ACC112 (cell line): ENCODE results near the gene PAX3.

Source experiments
- H2AFZ ChIP-seq: fragments of 200-600 bp; sonication (generic); one replicate; pipeline ENCODE4 v1.6.0; 2017; ENCODE audit warnings: antibody characterized with exemption, low read length; ENCODE audit not compliant: unreplicated experiment
- H3K27ac ChIP-seq: fragments of 200-600 bp; sonication (generic); 2 replicates; pipeline ENCODE4 v1.5.1; 2014; ENCODE audit warnings: low read depth, mild to moderate bottlenecking, antibody characterized with exemption, low read length, moderate library complexity
- H3K27me3 ChIP-seq: fragments of 200-600 bp; sonication (generic); 2 replicates; pipeline ENCODE4 v1.6.1; 2014; ENCODE audit warnings: mild to moderate bottlenecking, antibody characterized with exemption, low read length, moderate library complexity, mixed read lengths; ENCODE audit not compliant: insufficient read depth
- H3K36me3 ChIP-seq: fragments of 200-600 bp; sonication (generic); 2 replicates; pipeline ENCODE4 v1.6.1; 2016; ENCODE audit warnings: mild to moderate bottlenecking, antibody characterized with exemption, low read length, moderate library complexity, mixed read lengths; ENCODE audit not compliant: insufficient read depth
- H3K4me1 ChIP-seq: fragments of 200-600 bp; sonication (generic); one replicate; pipeline ENCODE4 v1.6.1; 2016; ENCODE audit warnings: low read length, mixed read lengths; ENCODE audit not compliant: insufficient read depth, unreplicated experiment, control insufficient read depth
- H3K4me3 ChIP-seq: fragments of 200-600 bp; sonication (generic); 2 replicates; pipeline ENCODE4 v1.5.1; 2014; ENCODE audit warnings: mild to moderate bottlenecking, low read depth, low read length
- H3K79me2 ChIP-seq: fragments of 200-600 bp; sonication (generic); one replicate; pipeline ENCODE4 v1.6.0; 2016; ENCODE audit warnings: low read length; ENCODE audit not compliant: control insufficient read depth, unreplicated experiment, insufficient read depth

The PAX3 gene

DNA sequence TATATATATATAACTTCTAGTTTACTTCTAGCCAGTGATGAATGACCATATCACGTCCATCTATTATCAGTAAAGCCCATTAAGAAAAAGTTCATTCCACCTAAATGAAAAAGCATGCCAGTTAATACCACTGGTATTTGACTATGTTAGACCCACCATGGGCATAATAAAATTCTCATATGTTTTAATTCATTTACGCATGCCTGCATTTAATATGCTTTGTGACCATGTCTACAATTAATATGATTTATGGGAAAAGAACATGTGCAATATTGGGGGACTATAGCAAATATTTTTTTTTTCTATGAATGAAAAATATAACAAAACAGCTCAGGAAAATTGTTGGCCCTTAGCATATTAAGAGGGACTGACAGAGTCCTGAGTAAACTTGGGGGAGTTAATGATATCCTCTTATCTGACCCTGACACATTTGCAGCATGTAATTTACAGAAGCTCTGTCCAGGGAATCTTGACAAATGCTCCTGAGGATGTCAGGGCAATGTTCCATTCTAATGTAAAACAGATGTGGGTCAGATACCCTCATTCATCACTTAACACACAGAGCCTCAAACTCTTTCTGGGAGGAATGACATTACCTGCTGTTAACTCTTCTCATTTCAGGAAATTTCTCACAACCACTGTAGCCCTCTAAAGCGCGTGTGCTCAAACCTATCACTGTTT lies 90.6 kb downstream of the PAX3 start:
- Histone ChIP-seq H2AFZ (no peak overlapping the region), H3K27ac (no peak overlapping the region), H3K27me3 (peaks cover 8% of the 10 kb centered on the region; the same call in 1 of the 2 replicates), H3K4me3 (no peak overlapping the region), H3K36me3 (no peaks in the 10 kb centered on the region), H3K4me1 (no peaks in the 10 kb centered on the region), H3K79me2 (no peaks in the 10 kb centered on the region)

- Histone ChIP-seq H2AFZ (no peak overlapping the region), H3K27ac (no peak overlapping the region), H3K4me3 (no peak overlapping the region), H3K4me1 (no peaks in the 10 kb centered on the region), H3K27me3 (peaks cover 8% of the 10 kb centered on the region; the same call in 1 of the 2 replicates), H3K79me2 (no peaks in the 10 kb centered on the region), H3K36me3 (no peaks in the 10 kb centered on the region)
Measured at GRCh38 chr2:222205136-222205535, 93.7 kb downstream of the PAX3 start.

GRCh38 chr2:222203041-222203440 lies 95.8 kb downstream of the PAX3 start:
- Histone ChIP-seq H2AFZ (no peak overlapping the region), H3K36me3 (no peaks in the 10 kb centered on the region), H3K79me2 (no peaks in the 10 kb centered on the region), H3K4me3 (no peak overlapping the region), H3K27ac (no peak overlapping the region), H3K27me3 (peaks cover 8% of the 10 kb centered on the region; the same call in 1 of the 2 replicates), H3K4me1 (no peaks in the 10 kb centered on the region)

GRCh38 chr2:222196159-222196558 lies 102.6 kb downstream of the PAX3 start:
- Histone ChIP-seq H3K27ac (no peak overlapping the region), H2AFZ (no peak overlapping the region), H3K36me3 (no peaks in the 10 kb centered on the region), H3K4me1 (no peaks in the 10 kb centered on the region), H3K79me2 (no peaks in the 10 kb centered on the region), H3K27me3 (no peaks in the 10 kb centered on the region), H3K4me3 (no peak overlapping the region)

DNA sequence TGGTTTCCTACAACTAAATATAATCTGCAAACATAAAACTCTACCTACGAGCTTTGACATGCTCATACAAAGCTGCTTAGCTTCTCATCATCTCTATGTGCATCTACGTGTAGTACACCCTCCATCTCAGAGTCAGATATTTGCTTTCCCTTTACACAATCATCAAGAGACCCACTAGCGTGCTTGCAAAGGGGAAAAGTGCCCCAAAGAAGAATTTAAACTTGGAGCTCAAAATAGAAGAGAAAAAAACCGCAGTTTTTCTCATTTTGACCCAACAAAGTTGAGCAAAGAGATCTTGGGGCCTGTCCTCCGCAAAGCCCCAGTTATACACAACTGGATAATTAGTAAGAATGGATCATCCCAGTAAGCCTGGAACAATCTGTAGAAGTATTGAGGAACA lies 104.1 kb downstream of the PAX3 start:
- H3K4me3 ChIP-seq: no peak overlapping the region
- H3K79me2 ChIP-seq: no peaks in the 10 kb centered on the region
- no peaks in the 10 kb centered on the region for H3K4me1 ChIP-seq
- H2AFZ ChIP-seq: no peak overlapping the region
- H3K27ac ChIP-seq: no peak overlapping the region
- H3K36me3 ChIP-seq: no peaks in the 10 kb centered on the region
- no peaks in the 10 kb centered on the region for H3K27me3 ChIP-seq

GRCh38 chr2:222193328-222193983 lies 105.3 kb downstream of the PAX3 start:
- no peak overlapping the region for H3K4me3 ChIP-seq
- H3K4me1 ChIP-seq: no peaks in the 10 kb centered on the region
- H3K79me2 ChIP-seq: no peaks in the 10 kb centered on the region
- no peak overlapping the region for H2AFZ ChIP-seq
- no peak overlapping the region for H3K27ac ChIP-seq
- no peaks in the 10 kb centered on the region for H3K27me3 ChIP-seq
- H3K36me3 ChIP-seq: no peaks in the 10 kb centered on the region

DNA sequence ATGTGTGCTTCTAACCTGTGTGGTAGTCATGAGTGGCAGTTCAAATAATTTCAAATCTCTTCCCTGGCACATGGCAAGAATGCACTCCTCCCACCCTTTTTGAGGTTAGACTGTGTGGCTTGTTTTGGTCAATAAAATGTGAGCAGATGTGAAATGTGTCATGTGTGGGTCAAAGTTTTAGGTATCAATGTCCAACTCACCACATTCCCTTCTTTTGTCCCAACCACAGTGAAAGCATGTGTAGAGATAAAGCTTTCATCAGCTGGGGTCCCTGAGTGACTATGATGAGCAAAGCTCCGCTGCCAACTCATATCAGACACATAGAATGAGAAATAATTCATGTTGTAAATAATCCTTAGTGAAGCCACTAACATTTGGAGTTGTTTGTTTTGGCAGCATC lies 118.2 kb downstream of the PAX3 start:
- no peak overlapping the region for H3K27ac ChIP-seq
- no peak overlapping the region for H2AFZ ChIP-seq
- no peaks in the 10 kb centered on the region for H3K79me2 ChIP-seq
- H3K27me3 ChIP-seq: no peaks in the 10 kb centered on the region
- H3K36me3 ChIP-seq: no peaks in the 10 kb centered on the region
- H3K4me3 ChIP-seq: no peak overlapping the region
- no peaks in the 10 kb centered on the region for H3K4me1 ChIP-seq

DNA sequence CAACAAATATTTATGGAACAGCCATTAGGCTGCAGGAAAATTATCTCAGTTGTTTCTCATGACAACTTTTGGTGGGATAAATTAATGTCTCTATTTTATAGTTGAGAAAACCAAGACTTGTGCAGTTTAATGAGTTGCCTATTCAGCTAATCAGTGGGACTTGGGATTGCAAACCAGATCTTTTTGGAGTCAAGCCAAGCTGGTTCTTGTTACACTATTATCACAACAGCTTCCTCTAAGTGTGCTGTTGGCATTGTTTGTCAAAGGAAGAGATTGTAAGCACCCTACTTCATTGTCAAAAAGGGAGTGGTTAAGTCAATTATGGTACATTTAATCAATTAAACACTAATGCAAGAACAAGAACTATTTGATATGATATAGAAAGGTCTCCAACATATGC lies 119.2 kb downstream of the PAX3 start:
- H2AFZ ChIP-seq: no peak overlapping the region
- H3K4me1 ChIP-seq: no peaks in the 10 kb centered on the region
- no peak overlapping the region for H3K27ac ChIP-seq
- H3K4me3 ChIP-seq: no peak overlapping the region
- no peaks in the 10 kb centered on the region for H3K36me3 ChIP-seq
- H3K79me2 ChIP-seq: no peaks in the 10 kb centered on the region
- H3K27me3 ChIP-seq: peaks cover 1% of the 10 kb centered on the region; the same call in 1 of the 2 replicates

- peaks cover 10% of the 10 kb centered on the region; the same call in 1 of the 2 replicates for H3K27me3 ChIP-seq
- no peaks in the 10 kb centered on the region for H3K36me3 ChIP-seq
- H3K4me3 ChIP-seq: no peak overlapping the region
- no peak overlapping the region for H3K27ac ChIP-seq
- H3K4me1 ChIP-seq: no peaks in the 10 kb centered on the region
- no peak overlapping the region for H2AFZ ChIP-seq
- no peaks in the 10 kb centered on the region for H3K79me2 ChIP-seq
Measured at GRCh38 chr2:222178450-222178849, 120.3 kb downstream of the PAX3 start.

- Histone ChIP-seq H3K27me3 (peaks cover 13% of the 10 kb centered on the region; the same call in 1 of the 2 replicates), H3K79me2 (no peaks in the 10 kb centered on the region), H3K27ac (no peak overlapping the region), H2AFZ (no peak overlapping the region), H3K36me3 (no peaks in the 10 kb centered on the region), H3K4me3 (no peak overlapping the region), H3K4me1 (no peaks in the 10 kb centered on the region)
Measured at GRCh38 chr2:222176890-222177289, 121.9 kb downstream of the PAX3 start.

DNA sequence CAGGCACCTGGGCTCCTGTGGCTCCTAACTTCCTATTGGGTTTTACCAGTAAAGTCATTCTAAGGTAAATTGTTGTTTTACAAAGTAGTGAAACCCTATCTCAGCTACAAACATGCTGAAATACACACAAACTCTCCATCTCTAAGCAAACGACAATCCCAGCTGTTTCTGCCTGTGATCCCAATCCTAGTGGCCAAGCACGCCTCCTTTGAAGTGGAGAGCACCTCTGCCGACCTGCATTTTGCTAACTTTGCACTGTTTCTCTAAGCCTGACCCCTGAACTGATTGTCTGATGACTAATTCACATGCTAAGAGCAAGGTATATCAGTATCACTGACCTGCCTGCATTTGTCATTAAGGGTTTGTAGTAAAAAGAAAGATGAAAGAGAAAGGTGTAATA lies 124.3 kb downstream of the PAX3 start:
- no peak overlapping the region for H2AFZ ChIP-seq

More for the DNA sequence above, 124.3 kb downstream of the PAX3 start:
- H3K4me3 ChIP-seq: no peak overlapping the region
- H3K27ac ChIP-seq: no peak overlapping the region
- no peaks in the 10 kb centered on the region for H3K4me1 ChIP-seq
- no peaks in the 10 kb centered on the region for H3K36me3 ChIP-seq
- H3K27me3 ChIP-seq: peaks cover 13% of the 10 kb centered on the region; the same call in 1 of the 2 replicates
- H3K79me2 ChIP-seq: no peaks in the 10 kb centered on the region
